H9 (cell line): Measurements from ENCODE around the gene MRPL36. TPM values are rescaled to one million over a fixed set of nuclear protein-coding genes. Genes with fewer than 3 reads are reported as not detected.

ENCODE experiments used
- DNase-seq: peaks from one replicate; pipeline ENCODE4 v3.0.0-alpha.2; 2017
- H2AFZ ChIP-seq: one replicate; pipeline ENCODE4 v1.6.1; 2013; ENCODE audit warnings: mild to moderate bottlenecking, low read length, control low read depth, moderate library complexity
- H2AK5ac ChIP-seq: 2 replicates; pipeline ENCODE4 v1.6.1; 2013; ENCODE audit warnings: low read length, control low read depth, mixed read lengths; ENCODE audit not compliant: insufficient read length
- H2BK120ac ChIP-seq: one replicate; pipeline ENCODE4 v1.6.1; 2013; ENCODE audit warnings: low read depth, mild to moderate bottlenecking, low read length, control low read depth, inconsistent platforms; ENCODE audit not compliant: poor library complexity, severe bottlenecking
- H2BK12ac ChIP-seq: 2 replicates; pipeline ENCODE4 v1.6.1; 2013; ENCODE audit warnings: low read length, control low read depth, mixed read lengths, low read depth; ENCODE audit not compliant: insufficient read length
- H2BK15ac ChIP-seq: 2 replicates; pipeline ENCODE4 v1.6.1; 2013; ENCODE audit warnings: low read depth, low read length, control low read depth
- H2BK20ac ChIP-seq: one replicate; pipeline ENCODE4 v1.6.1; 2013; ENCODE audit warnings: low read depth, mild to moderate bottlenecking, low read length, control low read depth, inconsistent platforms; ENCODE audit not compliant: poor library complexity, severe bottlenecking
- H2BK5ac ChIP-seq: 2 replicates; pipeline ENCODE4 v1.6.1; 2013; ENCODE audit warnings: low read length, control low read depth, mixed read lengths; ENCODE audit not compliant: insufficient read length
- H3K14ac ChIP-seq: 2 replicates; pipeline ENCODE4 v1.6.1; 2013; ENCODE audit warnings: low read length, control low read depth; ENCODE audit not compliant: insufficient read depth
- H3K18ac ChIP-seq: 2 replicates; pipeline ENCODE4 v1.6.1; 2013; ENCODE audit warnings: low read depth, mild to moderate bottlenecking, mixed read lengths, low read length, control low read depth; ENCODE audit not compliant: insufficient read length
- H3K23ac ChIP-seq: 2 replicates; pipeline ENCODE4 v1.6.1; 2013; ENCODE audit warnings: low read length, control low read depth, mixed read lengths, low read depth; ENCODE audit not compliant: insufficient read length
- H3K23me2 ChIP-seq: 2 replicates; pipeline ENCODE4 v1.6.1; 2013; ENCODE audit warnings: low read depth, mild to moderate bottlenecking, mixed read lengths, low read length, control low read depth; ENCODE audit not compliant: insufficient read length, poor library complexity, severe bottlenecking
- H3K27ac ChIP-seq: 2 replicates; pipeline ENCODE4 v1.5.1; 2013; ENCODE audit warnings: low read length, control low read depth, mixed read lengths, low read depth; ENCODE audit not compliant: insufficient read length
- H3K27me3 ChIP-seq: 2 replicates; pipeline ENCODE4 v1.6.1; 2013; ENCODE audit warnings: low read length, control low read depth, inconsistent platforms; ENCODE audit not compliant: insufficient read depth
- H3K4ac ChIP-seq: 2 replicates; pipeline ENCODE4 v1.6.1; 2013; ENCODE audit warnings: low read depth, mild to moderate bottlenecking, control low read depth, inconsistent platforms, low read length, moderate library complexity
- H3K4me1 ChIP-seq: 2 replicates; pipeline ENCODE4 v1.6.1; 2013; ENCODE audit warnings: low read length, control low read depth, inconsistent platforms; ENCODE audit not compliant: insufficient read depth
- H3K4me2 ChIP-seq: 2 replicates; pipeline ENCODE4 v1.6.1; 2013; ENCODE audit warnings: low read length, control low read depth, mixed read lengths; ENCODE audit not compliant: insufficient read length, insufficient read depth
- H3K56ac ChIP-seq: 2 replicates; pipeline ENCODE4 v1.6.1; 2013; ENCODE audit warnings: low read depth, mild to moderate bottlenecking, mixed read lengths, low read length, control low read depth; ENCODE audit not compliant: insufficient read length
- H3K79me1 ChIP-seq: 2 replicates; pipeline ENCODE4 v1.6.1; 2013; ENCODE audit warnings: low read depth, mild to moderate bottlenecking, moderate library complexity, low read length, control low read depth, inconsistent platforms; ENCODE audit not compliant: insufficient read depth, poor library complexity, severe bottlenecking
- H3K79me2 ChIP-seq: 2 replicates; pipeline ENCODE4 v1.6.1; 2013; ENCODE audit warnings: low read length, control low read depth, inconsistent platforms; ENCODE audit not compliant: insufficient read depth
- H3K9ac ChIP-seq: 2 replicates; pipeline ENCODE4 v1.6.1; 2013; ENCODE audit warnings: low read length, control low read depth, mixed read lengths; ENCODE audit not compliant: insufficient read length; ENCODE audit errors: extremely low read depth
- H3K9me3 ChIP-seq: one replicate; pipeline ENCODE4 v1.6.1; 2013; ENCODE audit warnings: low read depth, low read length, inconsistent platforms; ENCODE audit not compliant: control insufficient read depth
- H3T11ph ChIP-seq: one replicate; pipeline ENCODE4 v1.6.1; 2013; ENCODE audit warnings: mild to moderate bottlenecking, low read length, control low read depth, inconsistent platforms
- H4K20me1 ChIP-seq: one replicate; pipeline ENCODE4 v1.6.1; 2013; ENCODE audit not compliant: control insufficient read depth, insufficient read length, insufficient read depth
- H4K5ac ChIP-seq: 2 replicates; pipeline ENCODE4 v1.6.1; 2013; ENCODE audit warnings: low read depth, mild to moderate bottlenecking, mixed read lengths, low read length, control low read depth; ENCODE audit not compliant: insufficient read length
- H4K8ac ChIP-seq: replicated peaks from 2 replicates; pipeline ENCODE4 v1.6.1; 2013; ENCODE audit warnings: low read length, control low read depth, mixed read lengths, low read depth; ENCODE audit not compliant: insufficient read length
- H4K91ac ChIP-seq: 2 replicates; pipeline ENCODE4 v1.6.1; 2013; ENCODE audit warnings: low read depth, mild to moderate bottlenecking, moderate library complexity, mixed read lengths, low read length, control low read depth; ENCODE audit not compliant: insufficient read length
- H3K27ac Mint-ChIP-seq, 3 experiments: 2 replicates in 2 of 3; 3 replicates in 1 of 3; pipeline ENCODE4 v1.8.0; 2020 to 2021; ENCODE audit warnings: mixed read lengths in 3 of 3, mild to moderate bottlenecking in 1 of 3, moderate library complexity in 1 of 3
- H3K27me3 Mint-ChIP-seq: 2 replicates; pipeline ENCODE4 v1.8.0; 2021; ENCODE audit warnings: low read depth, mild to moderate bottlenecking, moderate library complexity, mixed read lengths
- H3K36me3 Mint-ChIP-seq, 3 experiments: 2 replicates in 2 of 3; 3 replicates in 1 of 3; pipeline ENCODE4 v1.8.0; 2020 to 2021; ENCODE audit warnings: low read depth in 3 of 3, mixed read lengths in 3 of 3; ENCODE audit not compliant: insufficient read depth in 1 of 3
- H3K4me1 Mint-ChIP-seq, 2 experiments: 2 replicates each; pipeline ENCODE4 v1.8.0; 2020; ENCODE audit warnings: mixed read lengths in 2 of 2
- H3K4me3 Mint-ChIP-seq, 2 experiments: 2 replicates in 1 of 2; 3 replicates in 1 of 2; pipeline ENCODE4 v1.8.0; 2020 to 2021; ENCODE audit warnings: mild to moderate bottlenecking in 2 of 2, mixed read lengths in 2 of 2, moderate library complexity in 1 of 2
- H3K9me3 Mint-ChIP-seq, 2 experiments: 2 replicates in 1 of 2; 3 replicates in 1 of 2; pipeline ENCODE4 v1.8.0; 2020; ENCODE audit warnings: mild to moderate bottlenecking in 2 of 2, mixed read lengths in 2 of 2, moderate library complexity in 1 of 2
- WGBS: extraction: QIAGEN DNeasy Blood & Tissue Kit; methylation state at CpG from one replicate; pipeline ENCODE4 v1.1.7; 2013; ENCODE audit warnings: missing lambda C conversion rate, low lambda C conversion rate, mixed read lengths; ENCODE audit not compliant: insufficient read length; ENCODE audit errors: extremely low coverage; 5-methylcytosine and 5-hydroxymethylcytosine counted together
- total RNA-seq: library from RNA; stranded (reverse); gene quantifications from 2 replicates; pipeline ENCODE4 v1.2.1, GENCODE V29; 2021
- TF ChIP-seq, protein P1 (sequence below): fragments of 200-600 bp; sonication (generic); conservative IDR thresholded peaks from 3 replicates; pipeline ENCODE4 v1.8.0; 2021; ENCODE audit warnings: antibody characterized with exemption, mild to moderate bottlenecking

Gene MRPL36
- total RNA-seq, 1 experiment from 2014 or later = 67.3 TPM

DNA sequence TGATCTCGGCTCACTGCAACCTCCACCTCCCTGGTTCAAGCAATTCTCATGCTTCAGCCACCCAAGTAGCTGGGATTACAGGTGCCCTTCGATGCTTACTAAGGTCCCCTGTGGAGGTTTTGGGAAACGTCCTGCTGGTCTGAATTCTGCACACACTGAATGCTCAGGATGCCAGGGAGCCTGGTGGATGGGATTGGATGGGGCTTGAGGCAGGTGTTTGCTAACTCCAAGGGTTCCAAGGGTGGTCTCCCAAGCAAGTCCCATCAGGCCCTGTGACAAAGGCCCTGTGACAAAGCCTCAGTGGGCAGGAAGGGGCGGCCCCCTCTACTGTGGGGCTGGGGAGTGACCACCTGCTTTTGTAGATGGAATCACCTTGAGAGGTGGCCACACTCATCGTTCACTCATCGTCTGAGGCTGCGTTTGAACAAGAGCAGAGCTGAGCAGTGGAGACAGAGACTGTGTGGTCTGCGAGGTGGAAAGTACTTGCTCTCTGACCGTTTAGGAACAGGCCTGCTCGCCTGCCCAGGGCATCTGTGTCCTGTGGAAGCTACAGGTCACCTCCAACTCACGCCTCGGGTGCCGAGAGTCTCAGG lies 40.2 kb downstream of the MRPL36 start:
- H4K5ac ChIP-seq = no peak overlapping the region
- H2BK5ac ChIP-seq = no peak overlapping the region
- H4K20me1 ChIP-seq = no peaks in the 10 kb centered on the region
- no peaks in the 10 kb centered on the region for H3K4me1 ChIP-seq
- no peak overlapping the region for H2AK5ac ChIP-seq
- no peak overlapping the region for H4K91ac ChIP-seq
- no peak overlapping the region for H2BK120ac ChIP-seq
- no peak overlapping the region for H3K18ac ChIP-seq
- H3K9ac ChIP-seq = no peak overlapping the region
- no peak overlapping the region for H3K4me3 Mint-ChIP-seq
- peaks cover 14 to 22% of the 10 kb centered on the region in 2 experiments for H3K4me1 Mint-ChIP-seq
- no peaks in the 10 kb centered on the region for H3K79me2 ChIP-seq
- no peaks in the 10 kb centered on the region for H3K9me3 ChIP-seq
- no peak overlapping the region for H3K56ac ChIP-seq
- H3K4me2 ChIP-seq = no peak overlapping the region
- TF ChIP-seq, protein P1, sequence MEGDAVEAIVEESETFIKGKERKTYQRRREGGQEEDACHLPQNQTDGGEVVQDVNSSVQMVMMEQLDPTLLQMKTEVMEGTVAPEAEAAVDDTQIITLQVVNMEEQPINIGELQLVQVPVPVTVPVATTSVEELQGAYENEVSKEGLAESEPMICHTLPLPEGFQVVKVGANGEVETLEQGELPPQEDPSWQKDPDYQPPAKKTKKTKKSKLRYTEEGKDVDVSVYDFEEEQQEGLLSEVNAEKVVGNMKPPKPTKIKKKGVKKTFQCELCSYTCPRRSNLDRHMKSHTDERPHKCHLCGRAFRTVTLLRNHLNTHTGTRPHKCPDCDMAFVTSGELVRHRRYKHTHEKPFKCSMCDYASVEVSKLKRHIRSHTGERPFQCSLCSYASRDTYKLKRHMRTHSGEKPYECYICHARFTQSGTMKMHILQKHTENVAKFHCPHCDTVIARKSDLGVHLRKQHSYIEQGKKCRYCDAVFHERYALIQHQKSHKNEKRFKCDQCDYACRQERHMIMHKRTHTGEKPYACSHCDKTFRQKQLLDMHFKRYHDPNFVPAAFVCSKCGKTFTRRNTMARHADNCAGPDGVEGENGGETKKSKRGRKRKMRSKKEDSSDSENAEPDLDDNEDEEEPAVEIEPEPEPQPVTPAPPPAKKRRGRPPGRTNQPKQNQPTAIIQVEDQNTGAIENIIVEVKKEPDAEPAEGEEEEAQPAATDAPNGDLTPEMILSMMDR = no peak
- no peaks in the 10 kb centered on the region for H3K23me2 ChIP-seq
- WGBS = no CpG with 5 or more reads among the region's 13 CpGs
- H2BK20ac ChIP-seq = no peak overlapping the region
- H3K4ac ChIP-seq = no peak overlapping the region
- no peak overlapping the region for H3K27ac Mint-ChIP-seq
- H3K36me3 Mint-ChIP-seq = peaks cover 7 to 11% (median 10%) of the 10 kb centered on the region in 3 experiments
- no peak overlapping the region for H3K14ac ChIP-seq
- no peaks in the 10 kb centered on the region for H3K27me3 ChIP-seq
- H2BK15ac ChIP-seq = no peak overlapping the region
- H3K79me1 ChIP-seq = no peaks in the 10 kb centered on the region
- no peak overlapping the region for H3T11ph ChIP-seq
- DNase-seq = peak; percentile 17
- H3K23ac ChIP-seq = no peak overlapping the region
- H4K8ac ChIP-seq = no peak overlapping the region
- H3K27me3 Mint-ChIP-seq = peaks cover 17% of the 10 kb centered on the region
- H2AFZ ChIP-seq = no peak overlapping the region
- no peak overlapping the region for H2BK12ac ChIP-seq
- peaks cover 11 to 13% of the 10 kb centered on the region in 2 experiments for H3K9me3 Mint-ChIP-seq
- H3K27ac ChIP-seq = no peak overlapping the region
